ENCODE data around the gene ARHGEF33. TPM values are rescaled to one million over a fixed set of nuclear protein-coding genes. Genes with fewer than 3 reads are reported as not detected.

ARHGEF33 gene
- polyA plus RNA-seq, 1 donor from 2014 or later: 1.5 TPM

GRCh38 chr2:38925982-38926381 is 36.3 kb downstream of the ARHGEF33 start:
- no peaks in the 10 kb centered on the region for H3K36me3 ChIP-seq (ENCODE audit: insufficient read depth, low read length)
- no peak overlapping the region for H3K27ac ChIP-seq (ENCODE audit: low read length)
- TF ChIP-seq MXI1 (conservative IDR thresholded peaks at IDR 0.05; ENCODE audit: poor library complexity, severe bottlenecking) (no peak), SMC3 (conservative IDR thresholded peaks at IDR 0.05; ENCODE audit: poor library complexity) (no peak), CTCF (IDR thresholded peaks at IDR 0.05; ENCODE audit: poor library complexity, severe bottlenecking) (no peak)
- no peaks in the 10 kb centered on the region for H3K79me2 ChIP-seq (replicated peaks; ENCODE audit: insufficient read depth, low read length)
- H2AFZ ChIP-seq (ENCODE audit: low read depth, low read length): no peak overlapping the region
- no peaks in the 10 kb centered on the region for H3K27me3 ChIP-seq (ENCODE audit: insufficient read depth, low read depth, low read length)
- H3K4me3 ChIP-seq (ENCODE audit: low read length): no peak overlapping the region
- no peaks in the 10 kb centered on the region for H3F3A ChIP-seq (ENCODE audit: insufficient read depth, low read length, poor library complexity, severe bottlenecking)
- H4K20me1 ChIP-seq (ENCODE audit: insufficient read depth): no peaks in the 10 kb centered on the region
- H3K4me2 ChIP-seq (ENCODE audit: low read length): no peak overlapping the region
- no peak overlapping the region for H3K9ac ChIP-seq (ENCODE audit: low read length)
- H3K9me3 ChIP-seq (ENCODE audit: low read length): no peaks in the 10 kb centered on the region
- H3K9me2 ChIP-seq (ENCODE audit: insufficient read depth, low read length): no peaks in the 10 kb centered on the region

DNA sequence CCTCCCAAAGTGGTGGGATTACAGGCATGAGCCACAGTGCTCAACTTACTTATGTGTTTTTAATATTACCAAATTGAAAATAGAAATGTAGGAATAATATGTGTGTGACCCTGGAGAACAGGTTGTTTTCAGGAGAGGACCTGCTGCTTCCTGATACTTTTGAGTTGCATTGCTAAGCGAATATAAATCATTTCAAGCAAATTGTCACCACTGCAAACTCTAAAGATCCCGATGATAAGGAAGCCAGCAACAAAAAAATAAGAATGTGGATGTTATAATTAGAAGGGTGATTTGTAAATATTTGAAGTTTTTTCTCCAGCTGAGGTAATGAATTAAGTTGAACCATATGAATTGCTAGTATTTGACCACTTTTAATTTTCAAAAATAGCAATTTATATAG is 40.9 kb downstream of the ARHGEF33 start:
- Histone ChIP-seq H3K4me3 (ENCODE audit: low read length) (no peak overlapping the region), H3K36me3 (ENCODE audit: insufficient read depth, low read length) (no peaks in the 10 kb centered on the region), H3K79me2 (replicated peaks; ENCODE audit: insufficient read depth, low read length) (no peaks in the 10 kb centered on the region), H3K9me3 (ENCODE audit: low read length) (no peaks in the 10 kb centered on the region), H3K27ac (ENCODE audit: low read length) (no peak overlapping the region), H2AFZ (ENCODE audit: low read depth, low read length) (no peak overlapping the region), H3K4me2 (ENCODE audit: low read length) (no peak overlapping the region), H3K27me3 (ENCODE audit: insufficient read depth, low read depth, low read length) (no peaks in the 10 kb centered on the region), H3K9ac (ENCODE audit: low read length) (no peak overlapping the region), H3K9me2 (ENCODE audit: insufficient read depth, low read length) (no peaks in the 10 kb centered on the region), H3F3A (ENCODE audit: insufficient read depth, low read length, poor library complexity, severe bottlenecking) (no peaks in the 10 kb centered on the region), H4K20me1 (ENCODE audit: insufficient read depth) (no peaks in the 10 kb centered on the region)
- TF ChIP-seq EP300 (conservative IDR thresholded peaks at IDR 0.05; ENCODE audit: poor library complexity, severe bottlenecking) (no peak), CTCF (IDR thresholded peaks at IDR 0.05; ENCODE audit: poor library complexity, severe bottlenecking) (no peak), SMC3 (conservative IDR thresholded peaks at IDR 0.05; ENCODE audit: poor library complexity) (no peak), EZH2 (IDR thresholded peaks at IDR 0.05; ENCODE audit: borderline replicate concordance, insufficient read depth, low read length, poor library complexity, severe bottlenecking) (no peak), REST (IDR thresholded peaks at IDR 0.05; ENCODE audit: borderline replicate concordance) (no peak), POLR2AphosphoS5 (IDR thresholded peaks at IDR 0.05) (no peak), TAF1 (IDR thresholded peaks at IDR 0.05; ENCODE audit: low read depth) (no peak), MXI1 (conservative IDR thresholded peaks at IDR 0.05; ENCODE audit: poor library complexity, severe bottlenecking) (no peak), RAD21 (conservative IDR thresholded peaks at IDR 0.05) (no peak)
